Ovary (tissue), 9 donors: ENCODE data around the gene ANKRD39. TPM values are rescaled to one million over a fixed set of nuclear protein-coding genes. Genes with fewer than 3 reads are reported as not detected.

Source experiments
- DNase-seq, 5 donors: peaks; one replicate each; pipeline ENCODE4 v3.0.0-alpha.2; 2019 to 2020
- H3K27ac ChIP-seq, 2 donors: fragments of 200-600 bp; one replicate each; pipeline versions ENCODE4 v1.5.1 to v1.8.0; 2019 to 2022
- H3K27me3 ChIP-seq: fragments of 200-600 bp; one replicate; pipeline ENCODE4 v1.8.0; 2022
- H3K36me3 ChIP-seq: fragments of 200-600 bp; sonication (generic); one replicate; pipeline ENCODE4 v1.5.1; 2019
- H3K4me1 ChIP-seq: one replicate; pipeline ENCODE4 v1.8.1; 2013; ENCODE audit warnings: mild to moderate bottlenecking, moderate library complexity; ENCODE audit not compliant: insufficient read depth
- H3K4me3 ChIP-seq: fragments of 200-600 bp; sonication (generic); one replicate; pipeline ENCODE4 v1.5.1; 2017
- H3K9me3 ChIP-seq, 2 donors: fragments of 200-600 bp in 1 of 2; sonication (generic) in 1 of 2; one replicate each; pipeline versions ENCODE4 v1.5.1 to v1.8.1; 2013 to 2019; ENCODE audit warnings: mild to moderate bottlenecking in 1 of 2, moderate library complexity in 1 of 2
- CTCF ChIP-seq, 3 donors: fragments of 450-650 bp in 2 of 3; fragments of 200-600 bp in 1 of 3; IDR thresholded peaks; one replicate each; pipeline versions ENCODE4 v1.5.1 to v1.8.0; 2016 to 2022; ENCODE audit warnings: antibody characterized with exemption in 3 of 3, mild to moderate bottlenecking in 1 of 3
- EP300 ChIP-seq: sonication (generic); formaldehyde crosslinking; IDR thresholded peaks from one replicate; pipeline ENCODE4 v1.6.1; 2017; ENCODE audit warnings: antibody characterized with exemption
- POLR2A ChIP-seq: fragments of 450-650 bp; IDR thresholded peaks from one replicate; pipeline ENCODE4 v1.6.1; 2017; ENCODE audit warnings: antibody characterized with exemption, mild to moderate bottlenecking, moderate library complexity
- WGBS, 3 donors: extraction: QIAGEN DNeasy Blood & Tissue Kit in 1 of 3; methylation state at CpG; one replicate each; pipeline versions ENCODE4 v1.1.5 to v1.1.7; 2013 to 2017; 5-methylcytosine and 5-hydroxymethylcytosine counted together
- intact Hi-C, 4 donors: fragments of 100-400 bp; cut with DNase I; formaldehyde crosslinking; loops; one replicate each; pipeline versions ENCODE4 v1.11.0 to v1.15.1; 2022 to 2023
- polyA plus RNA-seq, 2 donors: library from polyadenylated mRNA; stranded (reverse); fragments of 200-250 nt in 1 of 2; fragments of 350-450 nt in 1 of 2; fragmentation: Illumina TruSeq in 1 of 2; extraction: RNeasy Lipid Tissue Mini Kit (QIAGEN cat#74804) in 1 of 2; gene quantifications; one replicate each; pipeline ENCODE4 v1.2.3, GENCODE V29; 2013 to 2014
- total RNA-seq, 7 donors: library from RNA; depleted of rRNA in 2 of 7; stranded (reverse); fragments of >200 nt in 2 of 7; fragmentation: NEBNext Ultra II Directional in 3 of 7; extraction: Animal tissue kit (Norgen Biotek cat#: 25700) in 3 of 7; gene quantifications; one replicate each; pipeline versions ENCODE4 v1.1.0 to v1.2.4, GENCODE V29; 2016 to 2023
- donor health status: DM: no; HTN: no; CAD: no; lungs with moderate emphysema.
- donor health status: DM: no; HTN: no; CAD: no.
- donor health status: Bipolar disorder and iron deficiency.
- donor health status: DM: yes; HTN: yes; CAD: no.
- donor health status: DM: no; HTN: no; CAD: no.
- donor health status: DM: yes; HTN: yes; CAD: no.

ANKRD39 gene
- total and polyA plus RNA-seq, 9 donors, result 2.6 to 14.7 (median 12.7) TPM

- peak in 1 of 5 donors; percentile 47 for DNase-seq
- no peaks in the 10 kb centered on the region for H3K27me3 ChIP-seq
- TF ChIP-seq POLR2A, result no peak
- no peak for TF ChIP-seq CTCF (IDR thresholded peaks at IDR 0.05)
- TF ChIP-seq EP300, result no peak
- intact Hi-C loops, result no loop called here
- H3K36me3 ChIP-seq, result no peaks in the 10 kb centered on the region
- H3K4me1 ChIP-seq, result peaks cover 5% of the 10 kb centered on the region
- H3K27ac ChIP-seq, result no peak overlapping the region
- H3K4me3 ChIP-seq, result no peak overlapping the region
- WGBS, 3 donors, result 44 to 51% (median 47%) methylated on average over 14 of the region's 14 CpGs
- no peaks in the 10 kb centered on the region for H3K9me3 ChIP-seq
Observed at GRCh38 chr2:96872591-96873349, 15.0 kb upstream of the ANKRD39 start.

GRCh38 chr2:96870626-96871255 is 12.9 kb upstream of the ANKRD39 start:
- Histone ChIP-seq H3K27me3 (no peaks in the 10 kb centered on the region), H3K4me1 (peaks cover 13% of the 10 kb centered on the region), H3K27ac (peak overlapping the region; percentile 96 to 98), H3K4me3 (peak overlapping the region; percentile 91), H3K9me3 (no peaks in the 10 kb centered on the region), H3K36me3 (no peaks in the 10 kb centered on the region)
- TF ChIP-seq CTCF (IDR thresholded peaks at IDR 0.05) (no peak), EP300 (no peak), POLR2A (no peak)
- 23 to 46% (median 33%) methylated on average over 10 to 13 of the region's 13 CpGs for WGBS, 3 donors
- peak in 4 of 5 donors; percentile 53 to 63 (median 57) for DNase-seq
- intact Hi-C loops, result no loop called here

- peak within 1 kb of the TSS; percentile 91 for H3K4me3 ChIP-seq
- TF ChIP-seq EP300 (no peak), CTCF (IDR thresholded peaks at IDR 0.05) (no peak), POLR2A (peak; percentile 55)
- no peaks in the 10 kb centered on the region for H3K9me3 ChIP-seq
- peak; percentile 73 to 83 (median 77) for DNase-seq
- WGBS, 3 donors, result 1 to 6% (median 2%) methylated on average over 43 to 93 of the region's 93 CpGs
- peak within 1 kb of the TSS; percentile 96 to 98 for H3K27ac ChIP-seq
- no peaks in the 10 kb centered on the region for H3K27me3 ChIP-seq
- intact Hi-C loops, result loop anchor here in 2 of 4 donors (2.0 to 5.0 kb wide), 2 partner anchors 37 to 82 kb away; no protein-coding TSS in a partner anchor
- peaks cover 13% of the 10 kb centered on the region for H3K4me1 ChIP-seq
- no peaks in the 10 kb centered on the region for H3K36me3 ChIP-seq
Observed at GRCh38 chr2:96869822-96870625, 12.2 kb upstream of the ANKRD39 start, which contains the start of gene SEMA4C. Gene SEMA4C (minus strand): TSS chr2:96870080. CDS start chr2:96867886, 2,194 bp downstream.

GRCh38 chr2:96869281-96869821 is 11.5 kb upstream of the ANKRD39 start:
- H3K36me3 ChIP-seq, result no peaks in the 10 kb centered on the region
- TF ChIP-seq POLR2A (peak; percentile 48), CTCF (IDR thresholded peaks at IDR 0.05) (no peak), EP300 (no peak)
- peak overlapping the region; percentile 91 for H3K4me3 ChIP-seq
- peak; percentile 88 to 93 (median 92) for DNase-seq
- intact Hi-C loops, result loop anchor here in 2 of 4 donors (2.0 to 5.0 kb wide), 2 partner anchors 37 to 83 kb away; no protein-coding TSS in a partner anchor
- H3K4me1 ChIP-seq, result peaks cover 13% of the 10 kb centered on the region
- H3K27me3 ChIP-seq, result no peaks in the 10 kb centered on the region
- WGBS, 3 donors, result 1 to 3% (median 2%) methylated on average over 14 to 64 of the region's 64 CpGs
- no peaks in the 10 kb centered on the region for H3K9me3 ChIP-seq
- peak overlapping the region; percentile 96 to 98 for H3K27ac ChIP-seq
